HCT116 (cell line): ENCODE results near the gene DNAJC18.

Source experiments
- EZH2 ChIP-seq: fragments of 200-600 bp; sonication (generic); IDR thresholded peaks from 2 replicates; pipeline ENCODE4 v1.6.1; 2017; ENCODE audit warnings: antibody characterized with exemption, mixed run types
- MAX ChIP-seq: IDR thresholded peaks from 2 replicates; pipeline ENCODE4 v1.6.1; 2012
- POLR2AphosphoS5 ChIP-seq: IDR thresholded peaks from 2 replicates; pipeline ENCODE4 v1.6.1; 2011; ENCODE audit warnings: mild to moderate bottlenecking, low read depth, low read length, moderate library complexity
- TCF7L2 ChIP-seq: IDR thresholded peaks from 2 replicates; pipeline ENCODE4 v1.7.0; 2011; ENCODE audit warnings: borderline replicate concordance, inconsistent platforms; ENCODE audit not compliant: insufficient read depth, insufficient read length; ENCODE audit errors: extremely low read depth
- YY1 ChIP-seq: IDR thresholded peaks from 2 replicates; pipeline ENCODE4 v1.6.1; 2011; ENCODE audit warnings: low read length, low read depth, moderate library complexity, mild to moderate bottlenecking; ENCODE audit not compliant: insufficient replicate concordance; ENCODE audit errors: extremely low read depth
- TF ChIP-seq, protein P1 (sequence below), 3 experiments: fragments of 200-600 bp in 1 of 3; sonication (generic) in 1 of 3; IDR thresholded peaks in 2 of 3; conservative IDR thresholded peaks in 1 of 3; 2 replicates each; pipeline ENCODE4 v1.5.1; 2012 to 2017; ENCODE audit warnings: low read depth in 2 of 3, low read length in 2 of 3, antibody characterized with exemption in 1 of 3, borderline replicate concordance in 1 of 3, control low read depth in 1 of 3, mild to moderate bottlenecking in 1 of 3, mixed read lengths in 1 of 3, mixed run types in 1 of 3, moderate library complexity in 1 of 3; ENCODE audit not compliant: insufficient read depth in 1 of 3
- TF ChIP-seq, protein P2 (sequence below): IDR thresholded peaks from 2 replicates; pipeline ENCODE4 v1.6.1; 2012; ENCODE audit warnings: low read depth

DNA sequence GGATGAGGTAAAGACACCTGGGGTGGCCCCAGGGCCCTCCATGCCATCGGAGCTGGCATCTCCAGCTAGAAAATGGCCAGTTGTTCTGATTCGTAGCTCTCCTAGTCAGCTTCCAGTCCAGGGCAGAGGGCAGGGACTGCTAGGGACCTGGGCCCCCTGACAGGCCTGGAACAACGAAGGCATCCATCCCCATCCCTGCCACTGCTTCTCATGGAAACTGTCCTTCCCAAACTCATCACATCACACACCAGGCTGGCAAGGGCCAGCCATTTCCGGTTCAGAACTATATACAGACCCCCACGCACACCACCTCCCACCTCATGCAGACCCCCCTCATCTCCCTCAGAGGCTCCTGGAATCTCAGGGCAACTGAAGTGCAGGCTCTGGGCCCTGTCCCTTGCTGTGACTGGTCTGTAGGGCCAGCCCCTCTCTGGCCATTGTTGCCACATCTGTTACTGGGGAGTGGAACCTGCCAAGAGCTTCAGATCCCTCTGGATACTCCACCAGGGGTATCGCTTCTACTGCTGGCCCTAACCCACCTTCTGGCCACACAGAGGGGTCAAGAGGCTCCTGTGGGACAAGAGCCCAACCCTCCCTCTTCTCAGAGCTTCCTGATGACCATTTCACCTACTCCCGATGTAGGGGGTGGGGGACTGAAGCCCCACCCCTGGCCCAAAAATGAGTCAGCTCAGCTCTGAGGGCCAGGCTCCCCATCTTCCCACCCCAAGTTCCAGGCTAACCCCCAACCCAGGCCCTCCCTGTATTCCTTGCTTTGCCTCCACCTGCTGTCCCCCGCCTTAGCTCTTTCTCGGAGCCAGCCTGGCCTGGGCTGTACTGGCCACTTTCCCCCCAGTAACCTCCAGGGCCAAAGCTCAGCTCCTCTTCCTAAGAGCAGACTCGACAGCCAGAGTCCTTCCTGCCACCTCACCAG lies 48.4 kb downstream of the DNAJC18 start:
- TF ChIP-seq, protein P1, sequence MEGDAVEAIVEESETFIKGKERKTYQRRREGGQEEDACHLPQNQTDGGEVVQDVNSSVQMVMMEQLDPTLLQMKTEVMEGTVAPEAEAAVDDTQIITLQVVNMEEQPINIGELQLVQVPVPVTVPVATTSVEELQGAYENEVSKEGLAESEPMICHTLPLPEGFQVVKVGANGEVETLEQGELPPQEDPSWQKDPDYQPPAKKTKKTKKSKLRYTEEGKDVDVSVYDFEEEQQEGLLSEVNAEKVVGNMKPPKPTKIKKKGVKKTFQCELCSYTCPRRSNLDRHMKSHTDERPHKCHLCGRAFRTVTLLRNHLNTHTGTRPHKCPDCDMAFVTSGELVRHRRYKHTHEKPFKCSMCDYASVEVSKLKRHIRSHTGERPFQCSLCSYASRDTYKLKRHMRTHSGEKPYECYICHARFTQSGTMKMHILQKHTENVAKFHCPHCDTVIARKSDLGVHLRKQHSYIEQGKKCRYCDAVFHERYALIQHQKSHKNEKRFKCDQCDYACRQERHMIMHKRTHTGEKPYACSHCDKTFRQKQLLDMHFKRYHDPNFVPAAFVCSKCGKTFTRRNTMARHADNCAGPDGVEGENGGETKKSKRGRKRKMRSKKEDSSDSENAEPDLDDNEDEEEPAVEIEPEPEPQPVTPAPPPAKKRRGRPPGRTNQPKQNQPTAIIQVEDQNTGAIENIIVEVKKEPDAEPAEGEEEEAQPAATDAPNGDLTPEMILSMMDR (IDR thresholded peaks at IDR 0.05 in 2 of 3, conservative IDR thresholded peaks at IDR 0.05 in 1 of 3; ENCODE audit: borderline replicate concordance in 1 of 3, insufficient read depth in 1 of 3, low read depth in 2 of 3, low read length in 2 of 3): no peak
- TF ChIP-seq POLR2AphosphoS5 (no peak), TCF7L2 (no peak), EZH2 (no peak), YY1 (no peak), MAX (no peak)
- TF ChIP-seq, protein P2, sequence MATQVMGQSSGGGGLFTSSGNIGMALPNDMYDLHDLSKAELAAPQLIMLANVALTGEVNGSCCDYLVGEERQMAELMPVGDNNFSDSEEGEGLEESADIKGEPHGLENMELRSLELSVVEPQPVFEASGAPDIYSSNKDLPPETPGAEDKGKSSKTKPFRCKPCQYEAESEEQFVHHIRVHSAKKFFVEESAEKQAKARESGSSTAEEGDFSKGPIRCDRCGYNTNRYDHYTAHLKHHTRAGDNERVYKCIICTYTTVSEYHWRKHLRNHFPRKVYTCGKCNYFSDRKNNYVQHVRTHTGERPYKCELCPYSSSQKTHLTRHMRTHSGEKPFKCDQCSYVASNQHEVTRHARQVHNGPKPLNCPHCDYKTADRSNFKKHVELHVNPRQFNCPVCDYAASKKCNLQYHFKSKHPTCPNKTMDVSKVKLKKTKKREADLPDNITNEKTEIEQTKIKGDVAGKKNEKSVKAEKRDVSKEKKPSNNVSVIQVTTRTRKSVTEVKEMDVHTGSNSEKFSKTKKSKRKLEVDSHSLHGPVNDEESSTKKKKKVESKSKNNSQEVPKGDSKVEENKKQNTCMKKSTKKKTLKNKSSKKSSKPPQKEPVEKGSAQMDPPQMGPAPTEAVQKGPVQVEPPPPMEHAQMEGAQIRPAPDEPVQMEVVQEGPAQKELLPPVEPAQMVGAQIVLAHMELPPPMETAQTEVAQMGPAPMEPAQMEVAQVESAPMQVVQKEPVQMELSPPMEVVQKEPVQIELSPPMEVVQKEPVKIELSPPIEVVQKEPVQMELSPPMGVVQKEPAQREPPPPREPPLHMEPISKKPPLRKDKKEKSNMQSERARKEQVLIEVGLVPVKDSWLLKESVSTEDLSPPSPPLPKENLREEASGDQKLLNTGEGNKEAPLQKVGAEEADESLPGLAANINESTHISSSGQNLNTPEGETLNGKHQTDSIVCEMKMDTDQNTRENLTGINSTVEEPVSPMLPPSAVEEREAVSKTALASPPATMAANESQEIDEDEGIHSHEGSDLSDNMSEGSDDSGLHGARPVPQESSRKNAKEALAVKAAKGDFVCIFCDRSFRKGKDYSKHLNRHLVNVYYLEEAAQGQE: no peak
